Testis (tissue), 3 donors: ENCODE data around the gene ZC3H15. TPM values are rescaled to one million over a fixed set of nuclear protein-coding genes. Genes with fewer than 3 reads are reported as not detected.

Experiments used
- DNase-seq: peaks from one replicate; pipeline ENCODE4 v3.0.0-alpha.2; 2019
- H3K27ac ChIP-seq, 2 donors: fragments of 200-600 bp; sonication (generic); one replicate each; pipeline ENCODE4 v1.5.1; 2019
- H3K27me3 ChIP-seq: fragments of 200-600 bp; sonication (generic); one replicate; pipeline ENCODE4 v1.5.1; 2019
- H3K36me3 ChIP-seq: fragments of 200-600 bp; sonication (generic); one replicate; pipeline ENCODE4 v1.5.1; 2017; ENCODE audit warnings: low read depth; ENCODE audit errors: missing control alignments
- H3K4me1 ChIP-seq: fragments of 200-600 bp; sonication (generic); one replicate; pipeline ENCODE4 v1.5.1; 2019
- H3K4me3 ChIP-seq, 2 donors: fragments of 200-600 bp; sonication (generic); one replicate each; pipeline ENCODE4 v1.5.1; 2017 to 2019
- H3K9me3 ChIP-seq: fragments of 200-600 bp; sonication (generic); one replicate; pipeline ENCODE4 v1.5.1; 2017
- POLR2A ChIP-seq: fragments of 450-650 bp; IDR thresholded peaks from one replicate; pipeline ENCODE4 v1.6.1; 2017; ENCODE audit warnings: antibody characterized with exemption, mild to moderate bottlenecking, moderate library complexity
- WGBS, 2 donors: methylation state at CpG; one replicate each; pipeline ENCODE4 v1.1.5; 2018; 5-methylcytosine and 5-hydroxymethylcytosine counted together
- intact Hi-C: fragments of 100-400 bp; cut with DNase I; formaldehyde crosslinking; loops from one replicate; pipeline ENCODE4 v1.15.1; 2023; ENCODE audit warnings: low total_unique reads
- polyA plus RNA-seq: library from polyadenylated mRNA; stranded (reverse); fragments of 350-450 nt; fragmentation: Illumina TruSeq; extraction: RNeasy Lipid Tissue Mini Kit (QIAGEN cat#74804); gene quantifications from one replicate; pipeline ENCODE4 v1.2.3, GENCODE V29; 2014; ENCODE audit warnings: low read depth, low replicate concordance; ENCODE audit not compliant: insufficient read depth
- total RNA-seq, 2 donors: library from RNA; depleted of rRNA; stranded (reverse); fragments of >200 nt; gene quantifications; one replicate each; pipeline ENCODE4 v1.2.3, GENCODE V29; 2016
- TF ChIP-seq, protein P1 (sequence below), 3 experiments: fragments of 450-650 bp in 2 of 3; fragments of 200-600 bp in 1 of 3; sonication (generic) in 1 of 3; IDR thresholded peaks; one replicate each; pipeline ENCODE4 v1.5.1; 2016 to 2019; ENCODE audit warnings: antibody characterized with exemption in 3 of 3, mild to moderate bottlenecking in 2 of 3, moderate library complexity in 1 of 3

ZC3H15 gene
- total and polyA plus RNA-seq, 3 donors from 2014 or later: 36.8 to 67.4 (median 59.4) TPM

DNA sequence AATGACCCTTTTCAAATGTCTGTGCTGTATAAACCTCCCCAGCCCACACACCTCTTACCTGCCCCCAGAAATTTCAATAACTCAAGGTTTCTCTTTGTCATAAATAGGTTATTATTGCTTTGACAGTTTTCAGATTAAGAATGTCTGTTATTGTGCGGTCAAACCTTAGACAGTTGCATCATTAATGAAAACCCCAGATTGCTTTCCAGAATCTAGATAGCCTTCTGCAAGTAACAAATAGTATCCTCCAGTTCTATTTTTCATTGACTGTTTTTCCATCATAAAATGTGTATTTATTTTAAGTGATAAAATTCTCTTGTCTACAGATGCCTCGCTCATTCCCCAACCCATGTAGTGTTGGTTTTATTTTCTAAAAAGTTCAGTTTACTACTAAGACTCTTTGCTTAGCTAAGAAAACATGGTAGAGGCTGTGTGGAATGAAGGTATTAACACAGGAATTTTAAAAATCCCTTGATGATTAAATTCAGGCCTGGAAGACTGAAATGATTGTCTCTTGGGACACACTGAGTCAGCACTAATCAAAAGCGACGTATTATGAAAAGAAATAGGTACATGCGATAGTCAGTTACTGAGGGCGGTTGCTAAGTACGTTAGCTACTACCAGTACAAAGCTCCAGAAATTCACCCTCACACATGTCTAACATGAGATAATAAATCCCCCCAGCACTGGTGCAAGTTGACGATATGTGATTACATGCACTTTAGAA lies 65.4 kb downstream of the ZC3H15 start:
- Histone ChIP-seq H3K9me3 (no peaks in the 10 kb centered on the region), H3K4me3 (no peak overlapping the region), H3K27me3 (no peaks in the 10 kb centered on the region), H3K27ac (no peak overlapping the region), H3K4me1 (no peaks in the 10 kb centered on the region), H3K36me3 (no peaks in the 10 kb centered on the region)
- intact Hi-C loops: no loop called here
- 80 to 81% methylated on average over 8 of the region's 8 CpGs for WGBS, 2 donors
- TF ChIP-seq, protein P1, sequence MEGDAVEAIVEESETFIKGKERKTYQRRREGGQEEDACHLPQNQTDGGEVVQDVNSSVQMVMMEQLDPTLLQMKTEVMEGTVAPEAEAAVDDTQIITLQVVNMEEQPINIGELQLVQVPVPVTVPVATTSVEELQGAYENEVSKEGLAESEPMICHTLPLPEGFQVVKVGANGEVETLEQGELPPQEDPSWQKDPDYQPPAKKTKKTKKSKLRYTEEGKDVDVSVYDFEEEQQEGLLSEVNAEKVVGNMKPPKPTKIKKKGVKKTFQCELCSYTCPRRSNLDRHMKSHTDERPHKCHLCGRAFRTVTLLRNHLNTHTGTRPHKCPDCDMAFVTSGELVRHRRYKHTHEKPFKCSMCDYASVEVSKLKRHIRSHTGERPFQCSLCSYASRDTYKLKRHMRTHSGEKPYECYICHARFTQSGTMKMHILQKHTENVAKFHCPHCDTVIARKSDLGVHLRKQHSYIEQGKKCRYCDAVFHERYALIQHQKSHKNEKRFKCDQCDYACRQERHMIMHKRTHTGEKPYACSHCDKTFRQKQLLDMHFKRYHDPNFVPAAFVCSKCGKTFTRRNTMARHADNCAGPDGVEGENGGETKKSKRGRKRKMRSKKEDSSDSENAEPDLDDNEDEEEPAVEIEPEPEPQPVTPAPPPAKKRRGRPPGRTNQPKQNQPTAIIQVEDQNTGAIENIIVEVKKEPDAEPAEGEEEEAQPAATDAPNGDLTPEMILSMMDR (IDR thresholded peaks at IDR 0.05): no peak
- no peak for TF ChIP-seq POLR2A
- DNase-seq: no peak

DNA sequence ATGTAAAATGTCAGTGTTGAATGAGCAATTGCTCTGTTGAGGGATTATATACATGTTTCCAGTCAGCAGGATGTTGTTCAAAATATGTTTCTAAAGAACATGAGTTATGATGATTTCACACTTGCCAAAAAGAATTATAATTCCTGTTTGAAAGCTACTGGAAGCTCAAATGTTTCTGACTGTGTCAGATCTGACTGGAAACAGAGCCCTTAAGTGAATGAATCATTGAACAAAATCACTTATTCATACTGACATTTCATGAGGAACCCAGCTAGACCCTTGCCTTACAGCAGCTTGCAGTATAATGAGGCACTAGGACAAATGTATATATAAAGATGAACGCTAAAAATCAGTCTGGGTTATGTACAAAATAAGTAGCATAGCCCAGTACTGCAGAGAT lies 68.4 kb downstream of the ZC3H15 start:
- Histone ChIP-seq H3K36me3 (no peaks in the 10 kb centered on the region), H3K9me3 (no peaks in the 10 kb centered on the region), H3K27me3 (no peaks in the 10 kb centered on the region), H3K27ac (no peak overlapping the region), H3K4me1 (no peaks in the 10 kb centered on the region), H3K4me3 (no peak overlapping the region)
- 83 to 84% methylated on average over 1 of the region's 1 CpG for WGBS, 2 donors
- intact Hi-C loops: no loop called here
- no peak for DNase-seq
- TF ChIP-seq POLR2A: no peak
- TF ChIP-seq, protein P1 (IDR thresholded peaks at IDR 0.05): no peak

DNA sequence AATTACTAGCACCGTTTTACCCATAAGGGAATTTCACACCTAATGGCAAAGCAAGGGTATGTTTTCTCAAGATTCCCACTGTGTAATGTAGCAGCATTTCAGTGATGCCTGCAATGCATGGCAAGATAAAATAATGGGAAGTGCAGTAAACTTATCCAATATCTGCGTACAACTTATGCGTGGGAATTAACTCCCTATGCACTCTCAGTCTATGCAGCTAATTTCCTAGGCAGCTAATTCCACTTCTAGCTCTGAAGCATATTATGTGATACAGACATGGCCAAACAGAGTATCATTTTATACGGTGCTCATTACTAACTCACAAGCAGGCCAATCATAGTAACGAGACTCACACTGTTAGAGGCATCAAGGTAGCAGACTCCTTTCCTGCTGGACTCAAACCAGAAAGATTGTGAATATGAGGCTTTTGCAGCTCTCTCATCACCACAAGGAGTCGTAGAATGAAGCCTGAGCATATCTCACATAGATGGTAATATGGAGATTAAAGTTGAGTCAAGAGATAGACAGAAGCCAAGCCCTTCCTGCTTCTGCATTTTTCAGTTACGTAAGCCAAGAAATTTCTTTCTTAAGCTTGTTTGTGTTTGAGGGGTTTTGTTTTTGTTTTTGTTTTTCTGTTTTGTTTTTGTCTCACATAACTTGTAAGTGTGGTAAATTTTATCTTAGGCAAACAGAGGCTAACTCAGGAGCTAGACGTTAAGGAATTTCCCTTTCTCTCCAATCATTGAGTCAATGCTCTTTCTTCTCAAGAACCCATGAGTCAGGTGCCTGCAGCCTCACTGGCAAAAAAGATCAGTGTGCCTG lies 69.0 kb downstream of the ZC3H15 start:
- TF ChIP-seq POLR2A: no peak
- TF ChIP-seq, protein P1 (IDR thresholded peaks at IDR 0.05): no peak
- 71 to 76% methylated on average over 8 of the region's 8 CpGs for WGBS, 2 donors

DNA sequence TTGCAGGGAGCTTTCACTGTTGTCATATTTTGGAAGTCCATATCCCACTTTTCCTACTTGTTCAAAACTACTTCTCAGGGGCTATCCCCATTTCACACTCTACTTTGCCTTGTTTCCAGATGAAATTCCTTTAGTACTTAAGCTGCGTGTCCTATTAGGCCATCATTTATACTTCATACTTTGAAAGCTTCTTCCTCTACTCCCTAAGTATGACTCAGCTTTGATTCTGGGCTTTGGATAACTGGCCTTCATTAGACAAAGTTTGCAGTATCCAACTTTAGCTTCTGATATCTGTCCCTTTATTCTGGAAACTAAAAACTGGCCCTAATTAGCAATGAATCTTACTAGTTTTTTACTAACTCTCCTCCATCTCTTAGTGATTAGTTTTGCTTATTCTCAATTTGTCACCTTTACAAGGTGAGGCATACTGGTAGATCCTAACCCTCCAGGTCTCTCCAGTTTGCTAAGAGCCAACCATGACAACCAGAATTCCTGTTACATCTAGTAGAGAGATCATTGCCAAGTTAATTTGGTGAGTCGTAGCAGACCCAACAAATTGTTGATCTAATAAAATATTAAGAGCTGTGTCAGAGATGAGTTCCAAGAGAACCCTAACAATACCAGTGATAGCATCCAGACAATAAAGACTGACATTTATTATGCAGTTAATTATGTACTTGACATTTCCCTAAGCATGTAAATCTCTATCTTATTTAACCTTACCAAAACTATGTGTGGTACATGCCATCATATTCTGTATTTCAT lies 72.6 kb downstream of the ZC3H15 start:
- no peak for TF ChIP-seq POLR2A
- TF ChIP-seq, protein P1 (IDR thresholded peaks at IDR 0.05): no peak
- 74 to 91% methylated on average over 2 of the region's 2 CpGs for WGBS, 2 donors
- intact Hi-C loops: no loop called here

More for the DNA sequence above, 69.0 kb downstream of the ZC3H15 start:
- intact Hi-C loops: no loop called here
- Histone ChIP-seq H3K27me3 (no peaks in the 10 kb centered on the region), H3K4me1 (no peaks in the 10 kb centered on the region), H3K4me3 (no peak overlapping the region), H3K9me3 (no peaks in the 10 kb centered on the region), H3K36me3 (no peaks in the 10 kb centered on the region), H3K27ac (no peak overlapping the region)
- no peak for DNase-seq

More for the DNA sequence above, 72.6 kb downstream of the ZC3H15 start:
- Histone ChIP-seq H3K27ac (no peak overlapping the region), H3K9me3 (no peaks in the 10 kb centered on the region), H3K4me1 (no peaks in the 10 kb centered on the region), H3K4me3 (no peak overlapping the region), H3K27me3 (no peaks in the 10 kb centered on the region), H3K36me3 (no peaks in the 10 kb centered on the region)
- no peak for DNase-seq

Other genes starting within 250 kb of the ZC3H15 start
- 10 to 100 TPM; 62.2 to 93.3 TPM for gene ITGAV, start 103.8 kb downstream of the ZC3H15 start, total RNA-seq
- 23.5 TPM for gene ITGAV, start 103.8 kb downstream of the ZC3H15 start, polyA plus RNA-seq
- gene FAM171B, start 207.8 kb downstream of the ZC3H15 start, total RNA-seq: 1 to 10 TPM; 2.7 to 5.0 TPM
- 1.4 TPM for gene FAM171B, start 207.8 kb downstream of the ZC3H15 start, polyA plus RNA-seq